ENCODE measurements around the gene SLX4. TPM values are rescaled to one million over a fixed set of nuclear protein-coding genes. Genes with fewer than 3 reads are reported as not detected.

Gene SLX4
- total and polyA plus RNA-seq, 2 donors (not counting 1 experiment from before 2014, with no cell fraction given), result 5.4 to 13.3 TPM

GRCh38 chr16:3592559-3592958, 18.8 kb downstream of the SLX4 start:
- Histone ChIP-seq H3K9ac (ENCODE audit: low read length) (no peak overlapping the region), H3K4me3 (ENCODE audit: control extremely low read depth in 1 of 5, extremely low read depth in 1 of 5, insufficient read depth in 1 of 5, low read depth in 2 of 5, low read length in 4 of 5) (no peak overlapping the region), H3K27me3 (replicated peaks in 1 of 4; ENCODE audit: control extremely low read depth in 1 of 4, control insufficient read depth in 3 of 4, insufficient read depth in 4 of 4, low read length in 3 of 4) (no peaks in the 10 kb centered on the region), H3K27ac (ENCODE audit: low read length in 2 of 2) (no peak overlapping the region), H2AFZ (ENCODE audit: insufficient read depth, low read depth, low read length, poor library complexity, severe bottlenecking) (no peak overlapping the region), H4K20me1 (ENCODE audit: control insufficient read depth, insufficient read depth, low read length, poor library complexity, severe bottlenecking) (no peaks in the 10 kb centered on the region), H3K4me1 (ENCODE audit: control insufficient read depth in 2 of 2, insufficient read depth in 2 of 2, low read length in 2 of 2) (peaks cover 0 to 10% of the 10 kb centered on the region in 2 donors), H3K4me2 (replicated peaks; ENCODE audit: low read depth, low read length, poor library complexity, severe bottlenecking) (no peak overlapping the region), H3K36me3 (replicated peaks in 1 of 2; ENCODE audit: control extremely low read depth in 1 of 2, control insufficient read depth in 1 of 2, extremely low read depth in 1 of 2, insufficient read depth in 2 of 2, low read length in 1 of 2) (peaks cover 0 to 19% of the 10 kb centered on the region in 2 experiments), H3K9me3 (ENCODE audit: control extremely low read depth in 1 of 3, control insufficient read depth in 2 of 3, insufficient read depth in 1 of 3, low read length in 2 of 3) (peaks cover 0 to 2% (median 0%) of the 10 kb centered on the region in 3 donors), H3K79me2 (ENCODE audit: control insufficient read depth, insufficient read depth, low read length) (no peaks in the 10 kb centered on the region)
- Mint-ChIP-seq H3K9me3 (ENCODE audit: insufficient read depth) (no peaks in the 10 kb centered on the region), H3K4me1 (peaks cover 10% of the 10 kb centered on the region), H3K27ac (no peak overlapping the region), H3K4me3 (no peak overlapping the region), H3K27me3 (no peaks in the 10 kb centered on the region)
- 95% methylated on average over 11 of the region's 12 CpGs for WGBS (ENCODE audit: insufficient coverage)
- intact Hi-C loops (cut with micrococcal nuclease), result no loop called here
- ChIA-PET CTCF (no interaction called here), POLR2A (no interaction called here)
- no peak for DNase-seq
- no peak for ATAC-seq (ENCODE audit: low read depth)
- TF ChIP-seq EZH2 (IDR thresholded peaks at IDR 0.05; ENCODE audit: borderline replicate concordance, insufficient read depth, low read depth, low read length, poor library complexity, severe bottlenecking), result no peak
- TF ChIP-seq, protein P1, sequence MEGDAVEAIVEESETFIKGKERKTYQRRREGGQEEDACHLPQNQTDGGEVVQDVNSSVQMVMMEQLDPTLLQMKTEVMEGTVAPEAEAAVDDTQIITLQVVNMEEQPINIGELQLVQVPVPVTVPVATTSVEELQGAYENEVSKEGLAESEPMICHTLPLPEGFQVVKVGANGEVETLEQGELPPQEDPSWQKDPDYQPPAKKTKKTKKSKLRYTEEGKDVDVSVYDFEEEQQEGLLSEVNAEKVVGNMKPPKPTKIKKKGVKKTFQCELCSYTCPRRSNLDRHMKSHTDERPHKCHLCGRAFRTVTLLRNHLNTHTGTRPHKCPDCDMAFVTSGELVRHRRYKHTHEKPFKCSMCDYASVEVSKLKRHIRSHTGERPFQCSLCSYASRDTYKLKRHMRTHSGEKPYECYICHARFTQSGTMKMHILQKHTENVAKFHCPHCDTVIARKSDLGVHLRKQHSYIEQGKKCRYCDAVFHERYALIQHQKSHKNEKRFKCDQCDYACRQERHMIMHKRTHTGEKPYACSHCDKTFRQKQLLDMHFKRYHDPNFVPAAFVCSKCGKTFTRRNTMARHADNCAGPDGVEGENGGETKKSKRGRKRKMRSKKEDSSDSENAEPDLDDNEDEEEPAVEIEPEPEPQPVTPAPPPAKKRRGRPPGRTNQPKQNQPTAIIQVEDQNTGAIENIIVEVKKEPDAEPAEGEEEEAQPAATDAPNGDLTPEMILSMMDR (IDR thresholded peaks at IDR 0.05), result no peak

DNA sequence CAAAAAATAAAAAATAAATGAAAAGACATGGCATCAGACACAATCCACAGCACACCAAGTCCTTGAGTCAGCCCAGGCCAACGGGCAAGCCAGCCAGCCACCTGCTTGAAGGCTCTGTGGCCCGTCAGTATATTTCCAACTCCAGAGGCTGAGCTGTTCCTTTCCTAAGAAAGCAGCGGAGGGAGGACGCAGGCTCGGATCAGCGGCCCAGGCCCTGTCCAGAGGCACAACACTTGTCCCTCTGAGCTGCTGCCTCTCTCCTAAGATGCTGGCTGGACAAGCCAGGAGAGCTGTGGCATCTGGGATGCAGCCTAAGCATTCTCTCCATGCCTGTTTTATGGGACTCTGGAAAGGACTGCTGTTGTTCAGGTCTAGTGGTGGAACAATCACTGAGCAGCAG, 19.4 kb downstream of the SLX4 start:
- ATAC-seq (ENCODE audit: low read depth) (no peak), DNase-seq (no peak)
- Mint-ChIP-seq H3K9me3 (ENCODE audit: insufficient read depth) (no peaks in the 10 kb centered on the region), H3K27ac (no peak overlapping the region), H3K4me1 (peaks cover 15% of the 10 kb centered on the region), H3K4me3 (no peak overlapping the region), H3K27me3 (no peaks in the 10 kb centered on the region)
- no peak overlapping the region for H2AFZ ChIP-seq (ENCODE audit: insufficient read depth, low read depth, low read length, poor library complexity, severe bottlenecking)
- H3K27me3 ChIP-seq (replicated peaks in 1 of 4; ENCODE audit: control extremely low read depth in 1 of 4, control insufficient read depth in 3 of 4, insufficient read depth in 4 of 4, low read length in 3 of 4), result no peaks in the 10 kb centered on the region
- no peak for TF ChIP-seq EZH2 (IDR thresholded peaks at IDR 0.05; ENCODE audit: borderline replicate concordance, insufficient read depth, low read depth, low read length, poor library complexity, severe bottlenecking)
- TF ChIP-seq, protein P1 (IDR thresholded peaks at IDR 0.05), result no peak
- over 99% methylated on average over 6 of the region's 6 CpGs for WGBS (ENCODE audit: insufficient coverage)
- H3K79me2 ChIP-seq (ENCODE audit: control insufficient read depth, insufficient read depth, low read length), result no peaks in the 10 kb centered on the region
- no peak overlapping the region for H3K4me2 ChIP-seq (replicated peaks; ENCODE audit: low read depth, low read length, poor library complexity, severe bottlenecking)
- H3K4me1 ChIP-seq (ENCODE audit: control insufficient read depth in 2 of 2, insufficient read depth in 2 of 2, low read length in 2 of 2), result peaks cover 0 to 15% of the 10 kb centered on the region in 2 donors
- ChIA-PET CTCF (no interaction called here), POLR2A (no interaction called here)
- peaks cover 0 to 2% (median 0%) of the 10 kb centered on the region in 3 donors for H3K9me3 ChIP-seq (ENCODE audit: control extremely low read depth in 1 of 3, control insufficient read depth in 2 of 3, insufficient read depth in 1 of 3, low read length in 2 of 3)
- peaks cover 0 to 19% of the 10 kb centered on the region in 2 experiments for H3K36me3 ChIP-seq (replicated peaks in 1 of 2; ENCODE audit: control extremely low read depth in 1 of 2, control insufficient read depth in 1 of 2, extremely low read depth in 1 of 2, insufficient read depth in 2 of 2, low read length in 1 of 2)
- H4K20me1 ChIP-seq (ENCODE audit: control insufficient read depth, insufficient read depth, low read length, poor library complexity, severe bottlenecking), result no peaks in the 10 kb centered on the region
- no peak overlapping the region for H3K27ac ChIP-seq (ENCODE audit: low read length in 2 of 2)
- H3K9ac ChIP-seq (ENCODE audit: low read length), result no peak overlapping the region
- H3K4me3 ChIP-seq (ENCODE audit: control extremely low read depth in 1 of 5, extremely low read depth in 1 of 5, insufficient read depth in 1 of 5, low read depth in 2 of 5, low read length in 4 of 5), result no peak overlapping the region
- intact Hi-C loops (cut with micrococcal nuclease), result no loop called here
